Measurements from ENCODE around the gene LRRC71.
A peak's percentile ranks its signal among the peaks of the same experiment; 100 is the strongest.

Gene LRRC71

GRCh38 chr1:156947127-156947526 is 26.7 kb downstream of the LRRC71 start:
- DNase-seq (ENCODE audit: low read depth): no peak

- DNase-seq (ENCODE audit: low read depth): no peak
Measured at GRCh38 chr1:156947818-156948525, 27.5 kb downstream of the LRRC71 start.

GRCh38 chr1:156948708-156949107 is 28.3 kb downstream of the LRRC71 start:
- DNase-seq (ENCODE audit: low read depth): no peak

GRCh38 chr1:156949127-156949526 is 28.7 kb downstream of the LRRC71 start:
- DNase-seq (ENCODE audit: low read depth): no peak

GRCh38 chr1:156951371-156951770 is 30.9 kb downstream of the LRRC71 start:
- no peak for DNase-seq (ENCODE audit: low read depth)

GRCh38 chr1:156953571-156953970 is 33.1 kb downstream of the LRRC71 start:
- no peak for DNase-seq (ENCODE audit: low read depth)

GRCh38 chr1:156956333-156956732 is 35.9 kb downstream of the LRRC71 start:
- no peak for DNase-seq (ENCODE audit: low read depth)

GRCh38 chr1:156957634-156958033 is 37.2 kb downstream of the LRRC71 start:
- no peak for DNase-seq (ENCODE audit: low read depth)

GRCh38 chr1:156958247-156958714 is 37.8 kb downstream of the LRRC71 start:
- no peak for DNase-seq (ENCODE audit: low read depth)

GRCh38 chr1:156959414-156959813 is 39.0 kb downstream of the LRRC71 start:
- no peak for DNase-seq (ENCODE audit: low read depth)

GRCh38 chr1:156959925-156960324 is 39.5 kb downstream of the LRRC71 start:
- DNase-seq (ENCODE audit: low read depth): no peak

GRCh38 chr1:156961709-156962108 is 41.3 kb downstream of the LRRC71 start:
- no peak for DNase-seq (ENCODE audit: low read depth)

GRCh38 chr1:156963621-156964020 is 43.2 kb downstream of the LRRC71 start:
- peak; percentile 12 for DNase-seq (ENCODE audit: low read depth)

- DNase-seq (ENCODE audit: low read depth): no peak
Measured at GRCh38 chr1:156964441-156964840, 44.0 kb downstream of the LRRC71 start.

GRCh38 chr1:156969496-156969895 is 49.1 kb downstream of the LRRC71 start:
- no peak for DNase-seq (ENCODE audit: low read depth)

GRCh38 chr1:156970017-156970416 is 49.6 kb downstream of the LRRC71 start:
- DNase-seq (ENCODE audit: low read depth): no peak

GRCh38 chr1:156973417-156973816 is 53.0 kb downstream of the LRRC71 start:
- no peak for DNase-seq (ENCODE audit: low read depth)

- no peak for DNase-seq (ENCODE audit: low read depth)
Measured at GRCh38 chr1:156975084-156975483, 54.7 kb downstream of the LRRC71 start.

- DNase-seq (ENCODE audit: low read depth): no peak
Measured at GRCh38 chr1:156980551-156980950, 60.1 kb downstream of the LRRC71 start.
